GM10248 (cell line): ENCODE results near the gene DCHS2.

Experiments
- CTCF ChIA-PET: fragments of 300-600 bp; sonication (Branson Sonifier 250); formaldehyde crosslinking; extraction: SDS; loops from one replicate; lab custom pipeline; 2021; ENCODE audit warnings: antibody characterized with exemption; lab: Yijun Ruan, JAX
- POLR2A ChIA-PET: fragments of 350-650 bp; sonication (Branson Sonifier 250); formaldehyde crosslinking; extraction: SDS; loops from one replicate; lab custom pipeline; 2020; ENCODE audit warnings: antibody characterized with exemption; lab: Yijun Ruan, JAX
- DNase-seq: peaks from one replicate; pipeline ENCODE4 v3.0.0; 2012; ENCODE audit errors: extremely low spot score
- TF ChIP-seq, protein P1 (sequence below): IDR thresholded peaks from 2 replicates; pipeline ENCODE4 v1.5.1; 2012; ENCODE audit warnings: mild to moderate bottlenecking, low read depth; ENCODE audit errors: extremely low read depth, missing control alignments, control extremely low read depth

DCHS2 gene

GRCh38 chr4:154435895-154436294 is 55.7 kb downstream of the DCHS2 start:
- CTCF ChIA-PET, result interaction anchor here (1.7 to 1.9 kb wide), 3 partner anchors 11 to 20 kb away, joined by 6 to 9 read pairs (median 6); no protein-coding TSS in a partner anchor
- TF ChIP-seq, protein P1, sequence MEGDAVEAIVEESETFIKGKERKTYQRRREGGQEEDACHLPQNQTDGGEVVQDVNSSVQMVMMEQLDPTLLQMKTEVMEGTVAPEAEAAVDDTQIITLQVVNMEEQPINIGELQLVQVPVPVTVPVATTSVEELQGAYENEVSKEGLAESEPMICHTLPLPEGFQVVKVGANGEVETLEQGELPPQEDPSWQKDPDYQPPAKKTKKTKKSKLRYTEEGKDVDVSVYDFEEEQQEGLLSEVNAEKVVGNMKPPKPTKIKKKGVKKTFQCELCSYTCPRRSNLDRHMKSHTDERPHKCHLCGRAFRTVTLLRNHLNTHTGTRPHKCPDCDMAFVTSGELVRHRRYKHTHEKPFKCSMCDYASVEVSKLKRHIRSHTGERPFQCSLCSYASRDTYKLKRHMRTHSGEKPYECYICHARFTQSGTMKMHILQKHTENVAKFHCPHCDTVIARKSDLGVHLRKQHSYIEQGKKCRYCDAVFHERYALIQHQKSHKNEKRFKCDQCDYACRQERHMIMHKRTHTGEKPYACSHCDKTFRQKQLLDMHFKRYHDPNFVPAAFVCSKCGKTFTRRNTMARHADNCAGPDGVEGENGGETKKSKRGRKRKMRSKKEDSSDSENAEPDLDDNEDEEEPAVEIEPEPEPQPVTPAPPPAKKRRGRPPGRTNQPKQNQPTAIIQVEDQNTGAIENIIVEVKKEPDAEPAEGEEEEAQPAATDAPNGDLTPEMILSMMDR, result no peak
- POLR2A ChIA-PET, result no interaction called here
- no peak for DNase-seq

GRCh38 chr4:154433543-154433942 is 58.1 kb downstream of the DCHS2 start:
- ChIA-PET CTCF (no interaction called here), POLR2A (no interaction called here)
- DNase-seq, result no peak
- TF ChIP-seq, protein P1, result no peak

GRCh38 chr4:154429176-154429575 is 62.4 kb downstream of the DCHS2 start:
- ChIA-PET POLR2A (no interaction called here), CTCF (no interaction called here)
- DNase-seq, result no peak
- TF ChIP-seq, protein P1, result no peak

DNA sequence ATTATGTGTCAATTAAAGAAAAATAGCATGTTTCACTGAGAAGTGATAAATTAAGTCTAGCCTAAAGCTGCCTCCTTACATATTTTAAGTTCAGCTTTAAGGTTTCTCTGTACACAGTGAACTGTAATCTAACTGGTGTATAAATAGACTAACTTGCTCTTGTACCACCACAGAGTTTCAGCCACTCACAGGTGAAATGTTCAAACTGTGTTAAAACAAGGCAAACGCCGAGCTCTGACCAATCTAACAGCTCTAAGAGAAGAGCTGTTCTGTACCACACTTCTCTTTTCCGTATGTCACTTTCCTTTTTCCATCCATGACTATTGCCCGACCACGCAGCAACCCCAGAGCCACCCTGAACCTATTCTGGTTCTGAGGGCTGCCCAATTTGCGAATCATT is 64.5 kb downstream of the DCHS2 start:
- no peak for DNase-seq
- ChIA-PET CTCF (interaction anchor here (1.4 to 1.7 kb wide), 2 partner anchors 11 to 26 kb away, joined by 3 read pairs; no protein-coding TSS in a partner anchor), POLR2A (no interaction called here)
- TF ChIP-seq, protein P1, result no peak

GRCh38 chr4:154425514-154425913 is 66.1 kb downstream of the DCHS2 start:
- ChIA-PET CTCF (interaction anchor here (0.9 to 1.9 kb wide), 4 partner anchors 9 to 96 kb away, joined by 3 to 6 read pairs (median 6); no protein-coding TSS in a partner anchor), POLR2A (no interaction called here)
- no peak for DNase-seq
- TF ChIP-seq, protein P1, result no peak

DNA sequence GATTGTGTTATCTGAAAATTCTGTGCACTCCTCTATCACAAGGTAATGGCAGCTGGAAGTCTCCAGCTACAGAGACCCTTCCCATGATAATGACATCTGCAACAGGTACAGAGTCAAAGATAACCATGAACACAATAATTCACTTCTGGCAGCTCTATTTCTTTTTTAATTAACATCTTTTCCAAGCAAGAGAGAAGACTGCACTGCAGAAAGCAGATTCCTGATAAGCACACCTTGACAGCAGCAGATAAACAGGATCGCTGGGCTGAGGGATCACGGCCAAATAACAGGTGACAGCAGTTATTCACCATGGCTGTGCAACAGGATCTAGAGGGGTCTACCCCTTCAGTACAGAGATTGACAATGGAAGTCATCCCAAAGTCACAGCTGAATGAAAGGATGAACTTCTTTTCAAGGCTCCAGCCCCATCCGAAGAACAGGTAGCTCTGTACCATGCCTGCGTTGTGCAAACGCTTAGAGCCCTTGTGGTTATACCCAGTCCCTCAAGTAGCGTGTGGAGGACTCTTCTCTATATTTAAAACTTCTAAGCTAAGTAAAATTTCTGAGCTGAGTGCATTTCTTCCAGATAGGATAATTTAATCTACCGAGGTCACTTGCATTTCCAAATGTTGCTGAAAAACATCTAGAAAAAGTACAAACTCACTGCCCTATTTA is 66.7 kb downstream of the DCHS2 start:
- CTCF ChIA-PET, result interaction anchor here (0.9 to 1.9 kb wide), 4 partner anchors 8 to 95 kb away, joined by 3 to 6 read pairs (median 6); no protein-coding TSS in a partner anchor
- POLR2A ChIA-PET, result no interaction called here
- no peak for DNase-seq
- TF ChIP-seq, protein P1, result no peak
